ENCODE results near the gene AP5Z1.

Gene AP5Z1

GRCh38 chr7:4763091-4763793 lies 12.2 kb upstream of the AP5Z1 start:
- no peak for TF ChIP-seq EZH2 (IDR thresholded peaks at IDR 0.05; ENCODE audit: borderline replicate concordance, low read length)
- TF ChIP-seq, protein P1, sequence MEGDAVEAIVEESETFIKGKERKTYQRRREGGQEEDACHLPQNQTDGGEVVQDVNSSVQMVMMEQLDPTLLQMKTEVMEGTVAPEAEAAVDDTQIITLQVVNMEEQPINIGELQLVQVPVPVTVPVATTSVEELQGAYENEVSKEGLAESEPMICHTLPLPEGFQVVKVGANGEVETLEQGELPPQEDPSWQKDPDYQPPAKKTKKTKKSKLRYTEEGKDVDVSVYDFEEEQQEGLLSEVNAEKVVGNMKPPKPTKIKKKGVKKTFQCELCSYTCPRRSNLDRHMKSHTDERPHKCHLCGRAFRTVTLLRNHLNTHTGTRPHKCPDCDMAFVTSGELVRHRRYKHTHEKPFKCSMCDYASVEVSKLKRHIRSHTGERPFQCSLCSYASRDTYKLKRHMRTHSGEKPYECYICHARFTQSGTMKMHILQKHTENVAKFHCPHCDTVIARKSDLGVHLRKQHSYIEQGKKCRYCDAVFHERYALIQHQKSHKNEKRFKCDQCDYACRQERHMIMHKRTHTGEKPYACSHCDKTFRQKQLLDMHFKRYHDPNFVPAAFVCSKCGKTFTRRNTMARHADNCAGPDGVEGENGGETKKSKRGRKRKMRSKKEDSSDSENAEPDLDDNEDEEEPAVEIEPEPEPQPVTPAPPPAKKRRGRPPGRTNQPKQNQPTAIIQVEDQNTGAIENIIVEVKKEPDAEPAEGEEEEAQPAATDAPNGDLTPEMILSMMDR (IDR thresholded peaks at IDR 0.05; ENCODE audit: low read length), result no peak
- H3K27me3 ChIP-seq (ENCODE audit: insufficient read depth, low read length), result no peaks in the 10 kb centered on the region
- no peaks in the 10 kb centered on the region for H3K9me3 ChIP-seq (ENCODE audit: low read length)
- H3K4me2 ChIP-seq (ENCODE audit: low read length), result no peak overlapping the region
- no peak overlapping the region for H2AFZ ChIP-seq (ENCODE audit: low read length)
- no peaks in the 10 kb centered on the region for H4K20me1 ChIP-seq (ENCODE audit: insufficient read depth, low read length)
- peaks cover 50% of the 10 kb centered on the region for H3K36me3 ChIP-seq (ENCODE audit: insufficient read depth, low read length)
- H3K79me2 ChIP-seq (ENCODE audit: insufficient read depth, low read length), result no peaks in the 10 kb centered on the region
- no peak overlapping the region for H3K9ac ChIP-seq (ENCODE audit: low read length)
- no peaks in the 10 kb centered on the region for H3K4me1 ChIP-seq (ENCODE audit: insufficient read depth, low read length, severe bottlenecking)
- no peaks in the 10 kb centered on the region for H3K9me2 ChIP-seq (ENCODE audit: low read depth, low read length)
- no peak overlapping the region for H3K4me3 ChIP-seq (ENCODE audit: low read depth, low read length, poor library complexity, severe bottlenecking)
- H3K27ac ChIP-seq (ENCODE audit: low read depth, low read length, poor library complexity, severe bottlenecking), result no peak overlapping the region
- no peaks in the 10 kb centered on the region for H3F3A ChIP-seq (ENCODE audit: insufficient read depth, low read length)

DNA sequence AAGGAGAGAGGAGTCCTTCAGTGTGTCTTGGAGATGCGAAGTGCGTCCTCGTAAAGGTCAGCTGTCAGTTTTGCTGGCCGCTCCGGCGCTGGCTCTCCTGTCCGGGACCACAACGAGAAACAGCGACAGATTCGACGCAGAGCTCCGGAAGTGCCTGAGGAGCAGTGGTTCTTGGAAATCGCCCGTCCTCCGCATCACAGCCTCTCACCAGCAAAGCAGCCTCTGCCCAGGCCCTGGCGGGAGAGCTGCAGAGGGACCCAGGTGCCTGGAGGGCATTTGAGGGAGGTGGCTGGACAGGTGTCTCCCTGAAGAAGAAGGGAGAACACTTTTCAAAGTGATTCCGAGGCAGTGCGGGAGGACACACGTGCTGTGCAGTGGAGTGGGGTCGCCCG lies 11.6 kb upstream of the AP5Z1 start:
- Histone ChIP-seq H3K36me3 (ENCODE audit: insufficient read depth, low read length) (peaks cover 46% of the 10 kb centered on the region), H3K4me2 (ENCODE audit: low read length) (no peak overlapping the region), H3K9ac (ENCODE audit: low read length) (no peak overlapping the region), H3F3A (ENCODE audit: insufficient read depth, low read length) (no peaks in the 10 kb centered on the region), H3K79me2 (ENCODE audit: insufficient read depth, low read length) (no peaks in the 10 kb centered on the region), H2AFZ (ENCODE audit: low read length) (no peak overlapping the region), H3K4me1 (ENCODE audit: insufficient read depth, low read length, severe bottlenecking) (no peaks in the 10 kb centered on the region), H3K9me2 (ENCODE audit: low read depth, low read length) (no peaks in the 10 kb centered on the region), H3K4me3 (ENCODE audit: low read depth, low read length, poor library complexity, severe bottlenecking) (no peak overlapping the region), H3K9me3 (ENCODE audit: low read length) (no peaks in the 10 kb centered on the region), H3K27me3 (ENCODE audit: insufficient read depth, low read length) (no peaks in the 10 kb centered on the region), H4K20me1 (ENCODE audit: insufficient read depth, low read length) (no peaks in the 10 kb centered on the region), H3K27ac (ENCODE audit: low read depth, low read length, poor library complexity, severe bottlenecking) (no peak overlapping the region)
- TF ChIP-seq, protein P1 (IDR thresholded peaks at IDR 0.05; ENCODE audit: low read length), result no peak
- TF ChIP-seq EZH2 (IDR thresholded peaks at IDR 0.05; ENCODE audit: borderline replicate concordance, low read length), result no peak

DNA sequence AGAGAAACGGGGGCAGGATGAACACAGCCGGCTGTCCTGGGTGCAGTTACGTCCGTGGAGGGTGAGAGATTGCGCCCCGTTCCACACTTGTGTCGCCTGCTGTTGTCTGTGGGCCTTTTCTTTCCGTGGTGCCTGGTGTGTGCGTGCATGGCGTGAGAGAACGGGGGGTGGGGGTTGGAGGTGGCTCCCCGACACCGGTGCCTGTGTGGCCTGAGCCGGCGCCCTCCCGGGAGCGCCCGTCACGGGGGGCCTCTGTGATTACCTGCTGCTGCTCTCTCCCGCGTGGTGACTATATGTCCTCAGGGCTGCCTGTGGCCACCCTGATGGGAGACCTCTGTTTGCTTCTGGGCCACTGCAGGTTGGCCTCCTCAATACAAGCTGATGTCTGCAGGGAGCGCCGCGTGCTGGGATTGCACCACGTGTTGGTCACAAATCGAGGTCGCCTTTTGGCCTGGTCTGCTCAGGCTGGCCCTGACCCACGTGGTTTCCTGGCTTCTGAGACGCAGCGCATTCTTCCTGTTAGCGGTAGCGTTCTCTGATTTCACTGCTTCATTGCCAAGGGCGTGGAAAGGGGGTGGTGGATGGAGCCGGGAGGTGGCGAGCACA lies 10.9 kb upstream of the AP5Z1 start:
- H3K4me2 ChIP-seq (ENCODE audit: low read length), result no peak overlapping the region
- no peaks in the 10 kb centered on the region for H3K4me1 ChIP-seq (ENCODE audit: insufficient read depth, low read length, severe bottlenecking)
- H3K9ac ChIP-seq (ENCODE audit: low read length), result no peak overlapping the region
- H3K79me2 ChIP-seq (ENCODE audit: insufficient read depth, low read length), result no peaks in the 10 kb centered on the region
- H3K4me3 ChIP-seq (ENCODE audit: low read depth, low read length, poor library complexity, severe bottlenecking), result no peak overlapping the region
- H3K27ac ChIP-seq (ENCODE audit: low read depth, low read length, poor library complexity, severe bottlenecking), result no peak overlapping the region
- H3F3A ChIP-seq (ENCODE audit: insufficient read depth, low read length), result no peaks in the 10 kb centered on the region
- no peak for TF ChIP-seq EZH2 (IDR thresholded peaks at IDR 0.05; ENCODE audit: borderline replicate concordance, low read length)
- TF ChIP-seq, protein P1 (IDR thresholded peaks at IDR 0.05; ENCODE audit: low read length), result no peak
- peaks cover 42% of the 10 kb centered on the region for H3K36me3 ChIP-seq (ENCODE audit: insufficient read depth, low read length)
- H2AFZ ChIP-seq (ENCODE audit: low read length), result no peak overlapping the region
- no peaks in the 10 kb centered on the region for H3K9me3 ChIP-seq (ENCODE audit: low read length)
- no peaks in the 10 kb centered on the region for H3K27me3 ChIP-seq (ENCODE audit: insufficient read depth, low read length)
- H4K20me1 ChIP-seq (ENCODE audit: insufficient read depth, low read length), result no peaks in the 10 kb centered on the region
- no peaks in the 10 kb centered on the region for H3K9me2 ChIP-seq (ENCODE audit: low read depth, low read length)

Measured in OCI-LY1 (cell line).